ENCODE results near the gene CEP72.
A peak's percentile ranks its signal among the peaks of the same experiment; 100 is the strongest.

The CEP72 gene

GRCh38 chr5:661891-662750 lies 50.0 kb downstream of the CEP72 start:
- DNase-seq = no peak

GRCh38 chr5:662751-663435 lies 50.8 kb downstream of the CEP72 start:
- no peak for DNase-seq

- DNase-seq = no peak
Measured at GRCh38 chr5:663436-664342, 51.5 kb downstream of the CEP72 start.

GRCh38 chr5:664343-664993 lies 52.3 kb downstream of the CEP72 start:
- no peak for DNase-seq

GRCh38 chr5:664994-665360 lies 52.8 kb downstream of the CEP72 start:
- no peak for DNase-seq

GRCh38 chr5:665541-665955 lies 53.4 kb downstream of the CEP72 start:
- DNase-seq = no peak

- DNase-seq = no peak
Measured at GRCh38 chr5:665956-666711, 54.0 kb downstream of the CEP72 start.

- DNase-seq = no peak
Measured at GRCh38 chr5:666816-667498, 54.8 kb downstream of the CEP72 start.

- no peak for DNase-seq
Measured at GRCh38 chr5:668283-668995, 56.3 kb downstream of the CEP72 start.

- peak; percentile 34 for DNase-seq
Measured at GRCh38 chr5:669111-669841, 57.1 kb downstream of the CEP72 start.

GRCh38 chr5:669842-670395 lies 57.8 kb downstream of the CEP72 start:
- no peak for DNase-seq

GRCh38 chr5:670396-671270 lies 58.5 kb downstream of the CEP72 start:
- no peak for DNase-seq

- peak; percentile 71 for DNase-seq
Measured at GRCh38 chr5:671459-672328, 59.6 kb downstream of the CEP72 start.

GRCh38 chr5:672329-673160 lies 60.4 kb downstream of the CEP72 start:
- peak; percentile 73 for DNase-seq

GRCh38 chr5:673161-673830 lies 61.2 kb downstream of the CEP72 start:
- no peak for DNase-seq

Measured in stimulated activated CD4-positive, alpha-beta T cell treated with anti-CD3 and anti-CD28 coated beads, Interleukin-4, amount 100 ng/mL, for 24 hours (primary cell).